Activated naive CD4-positive, alpha-beta T cell treated with anti-CD3 and anti-CD28 coated beads, Interleukin-2, amount 50 U/mL, for 72 hours (primary cell): ENCODE measurements around the gene MYH11. TPM values are rescaled to one million over a fixed set of nuclear protein-coding genes. Genes with fewer than 3 reads are reported as not detected.
"Not testable (repeated sequence)": the region's sequence is repeated elsewhere in the genome, so short reads cannot be mapped to it uniquely, and the experiment has no call there.

Source experiments
- ATAC-seq, 2 donors: fragments of 150-1000 bp; cut with Tn5 transposase; 2 replicates each; pipeline ENCODE4 v1.10.0; 2021; ENCODE audit warnings: mild to moderate bottlenecking in 2 of 2, moderate library complexity in 2 of 2
- DNase-seq, 2 donors: peaks; one replicate each; pipeline ENCODE4 v3.0.0; 2021 to 2022; ENCODE audit warnings: low spot score in 2 of 2
- H3K27ac Mint-ChIP-seq, 2 donors: one replicate each; pipeline ENCODE4 v1.8.0; 2022; ENCODE audit warnings: mild to moderate bottlenecking in 2 of 2, mixed read lengths in 2 of 2
- H3K36me3 Mint-ChIP-seq, 2 donors: one replicate each; pipeline ENCODE4 v1.8.0; 2022; ENCODE audit warnings: mixed read lengths in 2 of 2
- H3K9me3 Mint-ChIP-seq, 2 donors: one replicate each; pipeline ENCODE4 v1.8.0; 2022; ENCODE audit warnings: mixed read lengths in 2 of 2
- total RNA-seq, 2 donors: library from RNA; stranded (reverse); gene quantifications; one replicate each; pipeline ENCODE4 v1.2.3, GENCODE V29; 2022

Gene MYH11
- total RNA-seq, 2 donors from 2014 or later = 0.07 TPM; not detected in 1

- peaks cover 5 to 21% of the 10 kb centered on the region in 2 donors for H3K36me3 Mint-ChIP-seq
- ATAC-seq = peak; percentile 5 to 11
- not testable (repeated sequence) for H3K9me3 Mint-ChIP-seq, DNase-seq
- peak overlapping the region; percentile 75 to 95 for H3K27ac Mint-ChIP-seq
Measured at GRCh38 chr16:15672127-15672513, 184.7 kb downstream of the MYH11 start.

- Mint-ChIP-seq H3K36me3 (peaks cover 5 to 24% of the 10 kb centered on the region in 2 donors), H3K27ac (peak overlapping the region; percentile 75 to 95), H3K9me3 (no peaks in the 10 kb centered on the region)
- no peak for DNase-seq
- ATAC-seq = no peak
Measured at GRCh38 chr16:15671530-15672117, 185.2 kb downstream of the MYH11 start.

DNA sequence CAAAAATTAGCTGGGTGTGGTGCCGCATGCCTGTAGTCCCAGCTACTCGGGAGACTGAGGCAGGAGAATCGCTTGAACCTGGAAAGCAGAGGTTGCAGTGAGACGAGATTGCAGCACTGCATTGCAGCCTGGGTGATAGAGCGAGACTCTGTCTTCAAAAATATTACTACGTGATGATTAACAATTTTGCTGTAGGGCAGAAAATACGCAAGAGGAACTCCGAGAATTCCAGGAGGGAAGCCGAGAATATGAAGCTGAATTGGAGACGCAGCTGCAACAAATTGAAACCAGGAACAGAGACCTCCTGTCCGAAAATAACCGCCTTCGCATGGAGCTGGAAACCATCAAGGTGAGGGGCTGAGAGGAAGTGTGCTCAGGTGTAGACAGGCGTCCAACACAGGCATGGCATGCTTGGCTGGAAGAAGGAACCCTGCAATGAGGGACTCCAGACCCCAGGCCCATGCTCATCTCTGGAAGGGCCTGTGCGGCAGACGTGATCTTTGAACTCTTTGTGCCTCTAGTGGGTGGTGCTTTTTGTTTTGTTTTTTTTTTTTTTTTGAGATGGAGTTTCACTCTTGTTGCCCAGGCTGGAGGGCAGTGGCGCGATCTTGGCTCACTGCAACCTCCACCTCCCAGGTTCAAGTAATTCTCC is 189.6 kb downstream of the MYH11 start:
- Mint-ChIP-seq H3K36me3 (peaks cover 5 to 24% of the 10 kb centered on the region in 2 donors), H3K27ac (no peak overlapping the region)

GRCh38 chr16:15665107-15665506 is 191.7 kb downstream of the MYH11 start:
- Mint-ChIP-seq H3K27ac (no peak overlapping the region), H3K36me3 (peaks cover 3 to 23% of the 10 kb centered on the region in 2 donors), H3K9me3 (no peaks in the 10 kb centered on the region)
- ATAC-seq (no peak), DNase-seq (no peak)

More for the DNA sequence above, 189.6 kb downstream of the MYH11 start:
- H3K9me3 Mint-ChIP-seq = no peaks in the 10 kb centered on the region
- DNase-seq = no peak
- no peak for ATAC-seq

GRCh38 chr16:15660203-15660601 is 196.6 kb downstream of the MYH11 start:
- Mint-ChIP-seq H3K36me3 (peaks cover 0 to 32% of the 10 kb centered on the region in 2 donors), H3K9me3 (no peaks in the 10 kb centered on the region)

GRCh38 chr16:15658556-15658955 is 198.3 kb downstream of the MYH11 start:
- peaks cover 0 to 32% of the 10 kb centered on the region in 2 donors for H3K36me3 Mint-ChIP-seq
- peak overlapping the region; percentile 33 to 92 for H3K27ac Mint-ChIP-seq
- no peak for ATAC-seq
- H3K9me3 Mint-ChIP-seq = no peaks in the 10 kb centered on the region
- DNase-seq = no peak

More at GRCh38 chr16:15660203-15660601, 196.6 kb downstream of the MYH11 start:
- H3K27ac Mint-ChIP-seq = peak overlapping the region in 1 of 2 donors; percentile 46
- ATAC-seq (no peak), DNase-seq (no peak)

DNA sequence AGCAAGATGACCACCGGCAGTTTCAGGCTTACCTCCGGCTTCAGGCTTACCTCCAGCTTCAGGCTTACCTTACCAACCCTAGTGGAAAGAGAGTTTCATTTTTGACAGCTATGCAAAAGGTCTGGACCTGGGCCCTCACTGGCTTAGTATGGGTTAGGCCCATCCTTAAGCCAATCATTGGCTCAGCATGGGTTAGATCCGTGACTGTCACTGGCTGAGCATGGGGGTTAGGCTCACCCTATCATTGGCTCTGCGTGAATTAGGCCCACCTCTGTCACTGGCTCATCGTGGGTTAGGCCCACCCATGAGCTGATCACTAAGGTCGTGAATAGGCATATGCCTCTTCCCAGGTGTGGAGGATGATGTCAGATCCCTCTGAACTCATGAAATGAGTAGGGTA is 198.7 kb downstream of the MYH11 start:
- H3K36me3 Mint-ChIP-seq = peaks cover 0 to 32% of the 10 kb centered on the region in 2 donors
- ATAC-seq (no peak), DNase-seq (no peak)
- H3K9me3 Mint-ChIP-seq = no peaks in the 10 kb centered on the region
- H3K27ac Mint-ChIP-seq = no peak overlapping the region

- not testable (repeated sequence) for DNase-seq, ATAC-seq, H3K9me3 Mint-ChIP-seq, H3K27ac Mint-ChIP-seq
- peaks cover 5 to 21% of the 10 kb centered on the region in 2 donors for H3K36me3 Mint-ChIP-seq
Measured at GRCh38 chr16:15655561-15655960, 201.3 kb downstream of the MYH11 start.

GRCh38 chr16:15654591-15654990 is 202.2 kb downstream of the MYH11 start:
- H3K27ac Mint-ChIP-seq = no peak overlapping the region
- peaks cover 9 to 19% of the 10 kb centered on the region in 2 donors for H3K36me3 Mint-ChIP-seq
- no peaks in the 10 kb centered on the region for H3K9me3 Mint-ChIP-seq
- DNase-seq (no peak), ATAC-seq (no peak)

DNA sequence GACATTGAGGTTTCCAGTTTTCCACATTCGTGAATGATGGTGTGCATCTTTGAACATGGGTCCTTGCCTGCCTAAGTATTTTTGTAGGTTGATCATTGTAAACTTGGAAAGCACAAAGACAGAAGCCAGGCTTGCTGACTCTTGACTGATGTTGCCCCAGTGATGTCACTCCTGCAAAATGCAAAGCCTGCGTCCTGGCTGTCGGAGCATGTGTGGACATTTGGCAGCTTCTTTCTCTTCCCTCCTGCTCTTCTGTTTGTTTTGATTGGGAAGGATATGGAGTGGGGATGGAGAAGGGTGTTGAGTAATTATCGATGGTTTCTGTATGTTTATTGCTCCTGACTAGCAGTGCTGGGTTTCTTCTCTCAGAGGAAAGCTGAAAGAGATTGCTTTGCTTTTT is 203.6 kb downstream of the MYH11 start:
- Mint-ChIP-seq H3K9me3 (no peaks in the 10 kb centered on the region), H3K27ac (peak overlapping the region; percentile 48 to 75), H3K36me3 (peaks cover 9 to 13% of the 10 kb centered on the region in 2 donors)
- DNase-seq = no peak
- no peak for ATAC-seq

Other genes starting within 250 kb of the MYH11 start
- gene MARF1, start 213.9 kb downstream of the MYH11 start, total RNA-seq = 100 to 1,000 TPM in 1 of 2 donors, 10 to 100 TPM in 1; 70.8 to 134 TPM
- gene NDE1, start 206.8 kb downstream of the MYH11 start, total RNA-seq = 100 to 1,000 TPM; 114 to 196 TPM
- 10 to 100 TPM; 38.7 to 97.5 TPM for gene CEP20, start 31.6 kb upstream of the MYH11 start, total RNA-seq
- 10 to 100 TPM; 51.8 to 66.9 TPM for gene ABCC1, start 92.6 kb upstream of the MYH11 start, total RNA-seq